Caco-2 (cell line): Measurements from ENCODE around the gene BASP1. TPM values are rescaled to one million over a fixed set of nuclear protein-coding genes. Genes with fewer than 3 reads are reported as not detected.
"Not testable (repeated sequence)": the region's sequence is repeated elsewhere in the genome, so short reads cannot be mapped to it uniquely, and the experiment has no call there.

Source experiments
- BruUV-seq: library from RNA; stranded (reverse); fragments of 400-500 nt; replicated peaks from 2 replicates; lab custom pipeline; 2021; lab: Mats Ljungman, UMichigan
- CTCF ChIA-PET: fragments of 300-600 bp; sonication (Branson Sonifier 250); formaldehyde crosslinking; loops from one replicate; lab custom pipeline; 2022; ENCODE audit warnings: antibody characterized with exemption; lab: Charles Lee
- POLR2A ChIA-PET: fragments of 300-600 bp; sonication (Branson Sonifier 250); formaldehyde crosslinking; loops from one replicate; lab custom pipeline; 2022; ENCODE audit warnings: antibody characterized with exemption; lab: Charles Lee
- DNase-seq, 2 experiments: peaks; one replicate each; pipeline versions ENCODE4 v3.0.0 to v3.0.0-alpha.2; 2020 to 2022
- H3K27me3 ChIP-seq: replicated peaks from 2 replicates; pipeline ENCODE4 v1.6.0; 2011; ENCODE audit warnings: low read length; ENCODE audit not compliant: control insufficient read depth, insufficient read depth
- H3K36me3 ChIP-seq: 2 replicates; pipeline ENCODE4 v1.5.1; 2011; ENCODE audit warnings: low read length; ENCODE audit not compliant: control insufficient read depth, insufficient read depth
- H3K4me1 ChIP-seq: fragments of 250-450 bp; sonication (Bioruptor Pico); 2 replicates; pipeline ENCODE4 v1.5.1; 2020; ENCODE audit warnings: mild to moderate bottlenecking
- H3K4me3 ChIP-seq: 2 replicates; pipeline ENCODE4 v1.5.1; 2011; ENCODE audit warnings: low read depth, mild to moderate bottlenecking, control low read depth, low read length
- H3K9me3 ChIP-seq: fragments of 250-450 bp; sonication (Bioruptor Pico); 2 replicates; pipeline ENCODE4 v1.5.1; 2020; ENCODE audit warnings: mild to moderate bottlenecking, moderate library complexity
- H3K27ac Mint-ChIP-seq: one replicate; pipeline ENCODE4 v1.8.0; 2022; ENCODE audit warnings: mixed read lengths; ENCODE audit not compliant: unreplicated experiment
- H3K27me3 Mint-ChIP-seq: one replicate; pipeline ENCODE4 v1.8.0; 2022; ENCODE audit warnings: mixed read lengths; ENCODE audit not compliant: insufficient read depth, unreplicated experiment
- H3K36me3 Mint-ChIP-seq: one replicate; pipeline ENCODE4 v1.8.0; 2022; ENCODE audit warnings: mild to moderate bottlenecking, mixed read lengths; ENCODE audit not compliant: insufficient read depth, unreplicated experiment
- H3K4me1 Mint-ChIP-seq: one replicate; pipeline ENCODE4 v1.8.0; 2022; ENCODE audit warnings: low read depth, mixed read lengths; ENCODE audit not compliant: unreplicated experiment
- H3K4me3 Mint-ChIP-seq: one replicate; pipeline ENCODE4 v1.8.0; 2022; ENCODE audit warnings: mild to moderate bottlenecking, moderate library complexity, mixed read lengths; ENCODE audit not compliant: unreplicated experiment
- H3K9me3 Mint-ChIP-seq: one replicate; pipeline ENCODE4 v1.8.0; 2022; ENCODE audit warnings: mixed read lengths; ENCODE audit not compliant: unreplicated experiment
- intact Hi-C: fragments of 100-400 bp; cut with micrococcal nuclease; formaldehyde crosslinking; loops from one replicate; pipeline ENCODE4 v1.10.0; 2022; ENCODE audit not compliant: unreplicated experiment
- total RNA-seq: library from RNA; stranded (reverse); gene quantifications from 2 replicates; pipeline ENCODE4 v1.2.3, GENCODE V29; 2022
- TF ChIP-seq, protein P1 (sequence below), 2 experiments: fragments of 200-600 bp in 1 of 2; IDR thresholded peaks; 1 replicate in 1 of 2; 2 replicates in 1 of 2; pipeline versions ENCODE4 v1.5.1 to v1.8.0; 2011 to 2022; ENCODE audit warnings: antibody characterized with exemption in 1 of 2, control low read depth in 1 of 2, inconsistent platforms in 1 of 2, low read depth in 1 of 2, low read length in 1 of 2, mild to moderate bottlenecking in 1 of 2, moderate library complexity in 1 of 2; ENCODE audit not compliant: insufficient read depth in 1 of 2, severe bottlenecking in 1 of 2, unreplicated experiment in 1 of 2

BASP1 gene
- total RNA-seq, 1 experiment from 2014 or later: 78.1 TPM

DNA sequence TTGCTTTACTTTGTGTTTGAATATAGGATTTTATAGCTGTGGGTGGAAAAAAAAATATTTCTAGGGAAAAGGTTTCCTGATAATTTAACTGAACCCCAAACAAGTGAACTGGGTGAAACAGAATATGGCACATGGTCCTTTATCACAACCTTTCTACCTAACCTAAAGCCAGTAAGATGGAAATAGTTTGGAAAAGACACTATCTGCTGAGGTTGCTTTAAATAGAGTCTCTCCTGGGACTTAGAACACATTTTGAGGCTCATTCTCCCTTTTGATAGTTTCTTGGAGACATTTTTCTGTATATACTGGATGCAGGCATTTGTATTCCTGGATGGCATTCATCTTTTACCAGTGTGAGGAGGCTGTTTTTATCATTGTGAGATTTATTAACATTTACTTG, 39.4 kb downstream of the BASP1 start:
- Mint-ChIP-seq H3K27ac (no peak overlapping the region), H3K4me3 (no peak overlapping the region), H3K9me3 (no peaks in the 10 kb centered on the region), H3K4me1 (peaks cover 11% of the 10 kb centered on the region), H3K36me3 (peaks cover 81% of the 10 kb centered on the region), H3K27me3 (no peaks in the 10 kb centered on the region)
- H3K36me3 ChIP-seq: no peaks in the 10 kb centered on the region
- CTCF ChIA-PET: no interaction called here
- BruUV-seq: no TSS peak
- DNase-seq: no peak
- H3K4me3 ChIP-seq: no peak overlapping the region
- TF ChIP-seq, protein P1, sequence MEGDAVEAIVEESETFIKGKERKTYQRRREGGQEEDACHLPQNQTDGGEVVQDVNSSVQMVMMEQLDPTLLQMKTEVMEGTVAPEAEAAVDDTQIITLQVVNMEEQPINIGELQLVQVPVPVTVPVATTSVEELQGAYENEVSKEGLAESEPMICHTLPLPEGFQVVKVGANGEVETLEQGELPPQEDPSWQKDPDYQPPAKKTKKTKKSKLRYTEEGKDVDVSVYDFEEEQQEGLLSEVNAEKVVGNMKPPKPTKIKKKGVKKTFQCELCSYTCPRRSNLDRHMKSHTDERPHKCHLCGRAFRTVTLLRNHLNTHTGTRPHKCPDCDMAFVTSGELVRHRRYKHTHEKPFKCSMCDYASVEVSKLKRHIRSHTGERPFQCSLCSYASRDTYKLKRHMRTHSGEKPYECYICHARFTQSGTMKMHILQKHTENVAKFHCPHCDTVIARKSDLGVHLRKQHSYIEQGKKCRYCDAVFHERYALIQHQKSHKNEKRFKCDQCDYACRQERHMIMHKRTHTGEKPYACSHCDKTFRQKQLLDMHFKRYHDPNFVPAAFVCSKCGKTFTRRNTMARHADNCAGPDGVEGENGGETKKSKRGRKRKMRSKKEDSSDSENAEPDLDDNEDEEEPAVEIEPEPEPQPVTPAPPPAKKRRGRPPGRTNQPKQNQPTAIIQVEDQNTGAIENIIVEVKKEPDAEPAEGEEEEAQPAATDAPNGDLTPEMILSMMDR (IDR thresholded peaks at IDR 0.05; ENCODE audit: insufficient read depth in 1 of 2, low read depth in 1 of 2, low read length in 1 of 2, severe bottlenecking in 1 of 2, unreplicated experiment in 1 of 2): no peak
- no peaks in the 10 kb centered on the region for H3K9me3 ChIP-seq
- peaks cover 2% of the 10 kb centered on the region; the same call in 1 of the 2 replicates for H3K4me1 ChIP-seq
- intact Hi-C loops: no loop called here
- POLR2A ChIA-PET: no interaction called here
- H3K27me3 ChIP-seq: no peaks in the 10 kb centered on the region

DNA sequence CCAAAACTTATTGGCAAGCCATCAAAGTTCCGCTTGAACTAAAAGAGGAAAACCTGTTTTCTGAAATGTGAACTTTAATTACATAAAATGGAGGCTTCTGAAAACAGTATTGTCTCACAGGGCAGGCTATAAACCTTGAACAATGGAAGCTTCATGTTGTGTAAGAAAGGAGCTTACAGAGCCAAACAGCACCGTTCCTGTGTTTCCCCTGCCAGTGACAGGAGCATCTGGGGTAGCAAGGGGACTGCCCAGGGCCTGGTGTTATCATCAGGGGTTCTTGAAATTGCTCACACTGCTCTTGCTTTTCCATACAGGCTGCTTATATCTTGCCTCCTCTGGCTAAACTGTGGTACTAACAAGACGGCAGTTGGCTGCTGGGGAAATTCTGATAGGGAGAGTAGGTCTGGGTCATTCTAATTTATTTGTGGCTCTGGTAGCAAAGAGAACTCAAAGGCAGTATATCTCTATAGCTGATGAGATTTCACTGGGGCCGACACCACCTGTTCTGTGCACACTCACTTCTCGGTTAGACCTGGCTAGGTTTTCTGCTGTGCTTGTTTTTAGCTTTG, 40.4 kb downstream of the BASP1 start:
- no peak overlapping the region for H3K27ac Mint-ChIP-seq
- no peaks in the 10 kb centered on the region for H3K27me3 ChIP-seq

DNA sequence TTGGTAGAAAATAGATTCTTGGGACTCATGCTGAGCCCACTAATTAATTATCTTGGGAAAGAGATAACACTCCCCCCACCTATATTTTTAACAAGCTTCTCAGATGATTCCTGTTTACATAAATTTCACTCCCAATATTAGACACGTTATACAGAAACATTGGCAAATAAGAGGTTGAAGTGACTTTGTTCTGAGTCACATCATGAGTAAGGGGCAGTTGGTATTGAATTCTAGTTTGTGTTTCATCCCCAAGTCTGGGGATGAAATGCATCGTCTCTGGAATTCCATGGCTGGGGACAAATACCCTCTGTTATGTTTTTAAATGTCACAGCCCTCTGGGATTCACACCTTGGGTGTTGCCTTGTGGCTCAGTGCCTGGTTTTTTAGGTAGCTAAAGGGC, 41.0 kb downstream of the BASP1 start:
- no peaks in the 10 kb centered on the region for H3K36me3 ChIP-seq
- Mint-ChIP-seq H3K27me3 (no peaks in the 10 kb centered on the region), H3K4me3 (no peak overlapping the region), H3K36me3 (peaks cover 77% of the 10 kb centered on the region), H3K27ac (no peak overlapping the region), H3K9me3 (peaks cover 12% of the 10 kb centered on the region), H3K4me1 (peaks cover 10% of the 10 kb centered on the region)
- TF ChIP-seq, protein P1 (IDR thresholded peaks at IDR 0.05; ENCODE audit: insufficient read depth in 1 of 2, low read depth in 1 of 2, low read length in 1 of 2, severe bottlenecking in 1 of 2, unreplicated experiment in 1 of 2): no peak
- ChIA-PET POLR2A (no interaction called here), CTCF (no interaction called here)
- intact Hi-C loops: no loop called here
- H3K4me3 ChIP-seq: no peak overlapping the region
- DNase-seq: no peak
- no peaks in the 10 kb centered on the region for H3K9me3 ChIP-seq
- no peaks in the 10 kb centered on the region for H3K27me3 ChIP-seq
- H3K4me1 ChIP-seq: no peaks in the 10 kb centered on the region
- no TSS peak for BruUV-seq

More for the DNA sequence above, 40.4 kb downstream of the BASP1 start:
- H3K36me3 Mint-ChIP-seq: peaks cover 77% of the 10 kb centered on the region
- H3K36me3 ChIP-seq: no peaks in the 10 kb centered on the region
- ChIA-PET POLR2A (no interaction called here), CTCF (no interaction called here)
- H3K9me3 ChIP-seq: no peaks in the 10 kb centered on the region
- no peak for DNase-seq
- peaks cover 10% of the 10 kb centered on the region for H3K4me1 Mint-ChIP-seq
- no peak overlapping the region for H3K4me3 ChIP-seq
- peaks cover 9% of the 10 kb centered on the region for H3K9me3 Mint-ChIP-seq
- H3K4me3 Mint-ChIP-seq: no peak overlapping the region
- TF ChIP-seq, protein P1 (IDR thresholded peaks at IDR 0.05; ENCODE audit: insufficient read depth in 1 of 2, low read depth in 1 of 2, low read length in 1 of 2, severe bottlenecking in 1 of 2, unreplicated experiment in 1 of 2): no peak
- H3K27me3 Mint-ChIP-seq: no peaks in the 10 kb centered on the region
- no TSS peak for BruUV-seq
- no peaks in the 10 kb centered on the region for H3K4me1 ChIP-seq
- intact Hi-C loops: no loop called here

DNA sequence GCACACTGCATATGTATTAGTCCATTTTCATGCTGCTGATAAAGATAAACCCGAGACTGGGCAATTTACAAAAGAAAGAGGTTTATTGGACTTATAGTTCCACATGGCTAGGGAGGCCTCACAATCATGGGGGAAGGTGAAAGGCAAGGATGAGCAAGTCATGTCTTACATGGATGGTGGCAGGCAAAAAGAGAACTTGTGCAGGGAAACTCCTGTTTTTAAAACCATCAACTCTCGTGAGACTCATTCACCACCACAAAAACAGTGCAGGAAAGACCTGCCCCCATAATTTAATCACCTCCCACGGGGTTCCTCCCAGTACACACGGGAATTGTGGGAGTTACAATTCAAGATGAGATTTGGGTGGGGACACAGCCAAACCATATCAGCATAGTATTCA, 41.6 kb downstream of the BASP1 start:
- H3K36me3 ChIP-seq, CTCF ChIA-PET, DNase-seq, H3K4me1 ChIP-seq, H3K27ac Mint-ChIP-seq, H3K4me3 ChIP-seq, POLR2A ChIA-PET, BruUV-seq, H3K27me3 ChIP-seq, H3K9me3 ChIP-seq, H3K27me3 Mint-ChIP-seq, H3K4me3 Mint-ChIP-seq, intact Hi-C loops: not testable (repeated sequence)
- Mint-ChIP-seq H3K9me3 (peaks cover 12% of the 10 kb centered on the region), H3K4me1 (peaks cover 10% of the 10 kb centered on the region), H3K36me3 (peaks cover 79% of the 10 kb centered on the region)
